NCI-H1417 treated with DMSO at 0.1 percent for 48 hours (cell line): ENCODE results near the gene UTF1.
"Not testable (repeated sequence)": the region's sequence is repeated elsewhere in the genome, so short reads cannot be mapped to it uniquely, and the experiment has no call there.

Experiments
- DNase-seq: peaks from one replicate; lab custom pipeline; 2025; lab: John Stamatoyannopoulos, UW

The UTF1 gene

GRCh38 chr10:133227256-133227655, 2.8 kb upstream of the UTF1 start:
- DNase-seq, result no peak

- no peak for DNase-seq
Observed at GRCh38 chr10:133229265-133230043, 563 bp upstream of the UTF1 start.

- DNase-seq, result no peak
Observed at GRCh38 chr10:133230387-133231195, 574 bp downstream of the UTF1 start.

GRCh38 chr10:133231244-133231945, 1.4 kb downstream of the UTF1 start:
- no peak for DNase-seq

- no peak for DNase-seq
Observed at GRCh38 chr10:133231946-133232574, 2.0 kb downstream of the UTF1 start.

- not testable (repeated sequence) for DNase-seq
Observed at GRCh38 chr10:133234796-133235195, 4.8 kb downstream of the UTF1 start.

- no peak for DNase-seq
Observed at GRCh38 chr10:133235265-133235855, 5.3 kb downstream of the UTF1 start.

GRCh38 chr10:133235932-133236331, 5.9 kb downstream of the UTF1 start:
- no peak for DNase-seq

GRCh38 chr10:133236401-133237240, 6.6 kb downstream of the UTF1 start:
- DNase-seq, result no peak

- no peak for DNase-seq
Observed at GRCh38 chr10:133237241-133237587, 7.2 kb downstream of the UTF1 start.

- DNase-seq, result no peak
Observed at GRCh38 chr10:133237588-133238465, 7.8 kb downstream of the UTF1 start, which contains the start of gene VENTX. Gene VENTX (plus strand): TSS chr10:133237855. CDS start chr10:133237915, 60 bp downstream.

- DNase-seq, result no peak
Observed at GRCh38 chr10:133238466-133238804, 8.4 kb downstream of the UTF1 start.

- DNase-seq, result no peak
Observed at GRCh38 chr10:133239990-133240389, 10.0 kb downstream of the UTF1 start.

GRCh38 chr10:133241501-133242205, 11.6 kb downstream of the UTF1 start:
- no peak for DNase-seq

- DNase-seq, result no peak
Observed at GRCh38 chr10:133242611-133243356, 12.8 kb downstream of the UTF1 start.

- DNase-seq, result no peak
Observed at GRCh38 chr10:133243593-133243992, 13.6 kb downstream of the UTF1 start.

GRCh38 chr10:133245439-133246235, 15.6 kb downstream of the UTF1 start:
- no peak for DNase-seq

GRCh38 chr10:133246236-133246626, 16.2 kb downstream of the UTF1 start:
- DNase-seq, result no peak
